HG03354 (cell line): Measurements from ENCODE around the gene ZNF418.
A peak's percentile ranks its signal among the peaks of the same experiment; 100 is the strongest.

Experiments used
- ATAC-seq: cut with Tn5 transposase; IDR thresholded peaks from one replicate; pipeline ENCODE4 v1.9.1; 2021; ENCODE audit warnings: mild to moderate bottlenecking; ENCODE audit not compliant: unreplicated experiment, poor library complexity, severe bottlenecking

The ZNF418 gene

GRCh38 chr19:57934820-57935665 is at the start of gene ZNF418:
TSS of gene ZNF418 (minus strand) at chr19:57935402. CDS start at chr19:57933822, 1,580 bp downstream.
- ATAC-seq = peak; percentile 50

GRCh38 chr19:57978586-57979289 is 43.5 kb upstream of the ZNF418 start:
- no peak for ATAC-seq

- ATAC-seq = no peak
These were observed 39.2 kb upstream of the ZNF418 start, which contains the start of gene C19orf18 for GRCh38 chr19:57974434-57974833. TSS of gene C19orf18 (minus strand) at chr19:57974534. CDS start at chr19:57974432, 102 bp downstream.

GRCh38 chr19:57964761-57965160 is 29.6 kb upstream of the ZNF418 start:
- no peak for ATAC-seq

- ATAC-seq = no peak
These were observed 26.6 kb upstream of the ZNF418 start for GRCh38 chr19:57961785-57962184.

GRCh38 chr19:57954996-57955395 is 19.8 kb upstream of the ZNF418 start:
- ATAC-seq = no peak

- ATAC-seq = no peak
These were observed 14.5 kb upstream of the ZNF418 start for GRCh38 chr19:57949702-57950101.

- no peak for ATAC-seq
These were observed 14.1 kb upstream of the ZNF418 start for GRCh38 chr19:57949296-57949695.

GRCh38 chr19:57947419-57948134 is 12.4 kb upstream of the ZNF418 start, which contains the start of gene ZNF256:
TSS of gene ZNF256 (minus strand) at chr19:57947706. CDS start at chr19:57947474, 232 bp downstream.
- ATAC-seq = peak; percentile 95

GRCh38 chr19:57947088-57947418 is 11.9 kb upstream of the ZNF418 start:
- ATAC-seq = peak; percentile 4

- no peak for ATAC-seq
These were observed 11.1 kb upstream of the ZNF418 start for GRCh38 chr19:57946316-57946715.

- ATAC-seq = no peak
These were observed 6.4 kb upstream of the ZNF418 start for GRCh38 chr19:57941593-57941992.

GRCh38 chr19:57935731-57936130 is 529 bp upstream of the ZNF418 start:
- no peak for ATAC-seq

- ATAC-seq = no peak
These were observed 7.6 kb downstream of the ZNF418 start for GRCh38 chr19:57927587-57927986.

GRCh38 chr19:57916168-57916995 is 18.8 kb downstream of the ZNF418 start, which contains the start of gene ZNF417:
TSS of gene ZNF417 (minus strand) at chr19:57916592. CDS start at chr19:57916411, 181 bp downstream.
- ATAC-seq = peak; percentile 98

GRCh38 chr19:57914531-57914930 is 20.7 kb downstream of the ZNF418 start:
- ATAC-seq = no peak

- ATAC-seq = no peak
These were observed 27.8 kb downstream of the ZNF418 start for GRCh38 chr19:57907394-57907793.

GRCh38 chr19:57905258-57905657 is 29.9 kb downstream of the ZNF418 start:
- ATAC-seq = no peak

- ATAC-seq = no peak
These were observed 31.5 kb downstream of the ZNF418 start for GRCh38 chr19:57903618-57904184.
